GM12878 (cell line): ENCODE measurements around the gene CCDC88C. TPM values are rescaled to one million over a fixed set of nuclear protein-coding genes. Genes with fewer than 3 reads are reported as not detected.
A peak's percentile ranks its signal among the peaks of the same experiment; 100 is the strongest.

Source experiments
- BCLAF1 ChIP-seq: fragments of 450-650 bp; IDR thresholded peaks from 2 replicates; pipeline ENCODE4 v1.6.1; 2017; ENCODE audit warnings: antibody characterized with exemption, mild to moderate bottlenecking, moderate library complexity
- BHLHE40 ChIP-seq, 2 experiments: fragments of 450-650 bp in 1 of 2; IDR thresholded peaks; 2 replicates each; pipeline ENCODE4 v1.6.1; 2011 to 2017; ENCODE audit warnings: low read depth in 2 of 2, borderline replicate concordance in 1 of 2, improper control_type of control experiment in 1 of 2, low read length in 1 of 2, mild to moderate bottlenecking in 1 of 2
- EED ChIP-seq: sonication (generic); IDR thresholded peaks from 2 replicates; pipeline ENCODE4 v1.6.1; 2016; ENCODE audit warnings: antibody characterized with exemption, low read depth
- HDGF ChIP-seq: fragments of 450-650 bp; IDR thresholded peaks from 2 replicates; pipeline ENCODE4 v1.6.1; 2016; ENCODE audit warnings: antibody characterized with exemption
- KLF5 ChIP-seq: fragments of 450-650 bp; IDR thresholded peaks from 2 replicates; pipeline ENCODE4 v1.6.1; 2014; ENCODE audit warnings: mild to moderate bottlenecking; ENCODE audit not compliant: partially characterized antibody
- MEF2B ChIP-seq: fragments of 450-650 bp; IDR thresholded peaks from 2 replicates; pipeline ENCODE4 v1.6.1; 2018; ENCODE audit warnings: mild to moderate bottlenecking, moderate library complexity; ENCODE audit not compliant: partially characterized antibody, poor library complexity, severe bottlenecking
- NKRF ChIP-seq: fragments of 450-650 bp; conservative IDR thresholded peaks from 2 replicates; pipeline ENCODE4 v1.6.1; 2017; ENCODE audit warnings: mild to moderate bottlenecking, moderate library complexity
- NR2C1 ChIP-seq: fragments of 450-650 bp; IDR thresholded peaks from 2 replicates; pipeline ENCODE4 v1.6.1; 2017; ENCODE audit warnings: antibody characterized with exemption, mild to moderate bottlenecking, moderate library complexity
- POLR2AphosphoS5 ChIP-seq: IDR thresholded peaks from 2 replicates; pipeline ENCODE4 v1.6.1; 2011; ENCODE audit warnings: mild to moderate bottlenecking, low read length, inconsistent platforms
- POU2F2 ChIP-seq: IDR thresholded peaks from 3 replicates; pipeline ENCODE4 v1.6.1; 2011; ENCODE audit warnings: low read depth, mild to moderate bottlenecking, low read length, borderline replicate concordance
- RCOR1 ChIP-seq: conservative IDR thresholded peaks from 2 replicates; pipeline ENCODE4 v1.6.1; 2012; ENCODE audit warnings: low read depth, low read length, improper control_type of control experiment
- SP1 ChIP-seq: IDR thresholded peaks from one replicate; pipeline ENCODE4 v1.6.1; 2011; ENCODE audit warnings: low read depth, low read length
- TCF3 ChIP-seq: IDR thresholded peaks from 2 replicates; pipeline ENCODE4 v1.6.1; 2012; ENCODE audit warnings: low read depth, mild to moderate bottlenecking, low read length, borderline replicate concordance; ENCODE audit not compliant: insufficient read depth
- ZNF24 ChIP-seq: fragments of 450-650 bp; IDR thresholded peaks from 2 replicates; pipeline ENCODE4 v1.6.1; 2017; ENCODE audit warnings: antibody characterized with exemption, mild to moderate bottlenecking
- polyA plus RNA-seq, 11 experiments: library from polyadenylated mRNA; depleted of rRNA in 4 of 11; unstranded in 6 of 11; stranded (reverse) in 5 of 11; fragments of >200 nt; fragmentation: Nextera tagmentation in 4 of 11; fragmentation: Illumina TruSeq in 1 of 11; extraction: Ambion mirVana in 4 of 11; extraction: Trizol in 1 of 11; gene quantifications; 1 replicate in 1 of 11; 2 replicates in 10 of 11; pipeline versions ENCODE4 v1.2.1 to v1.2.3, GENCODE V29; 2011 to 2016; ENCODE audit warnings: inconsistent platforms in 2 of 11, missing spikeins in 2 of 11, low read depth in 1 of 11
- total RNA-seq, 4 experiments: library from RNA; depleted of rRNA in 3 of 4; stranded (reverse); fragments of >200 nt in 3 of 4; fragmentation: Illumina TruSeq in 1 of 4; extraction: Trizol in 1 of 4; gene quantifications; 2 replicates each; pipeline versions ENCODE4 v1.2.1 to v1.2.3, GENCODE V29; 2013 to 2021

The CCDC88C gene
- total and polyA plus RNA-seq, 10 of the 15 experiments (the other 5 are each of a cell fraction or from before 2014, with no cell fraction given) = 4.0 to 79.6 (median 36.6) TPM

- TF ChIP-seq BHLHE40 (IDR thresholded peaks at IDR 0.05; ENCODE audit: borderline replicate concordance in 1 of 2, low read depth in 2 of 2, low read length in 1 of 2) (no peak; a peak in 1 of 4 replicates), ZNF24 (no peak), NKRF (no peak), BCLAF1 (no peak), RCOR1 (no peak), HDGF (peak; percentile 45; the same call in 1 of the 2 replicates), NR2C1 (no peak), MEF2B (no peak), SP1 (no peak), TCF3 (0 out of 2 replicates have a peak, but pooled peaks have one; percentile 17), POU2F2 (0 out of 3 replicates have a peak, but pooled peaks have one; percentile 4), POLR2AphosphoS5 (peak; percentile 70), EED (no peak; the same call in 1 of the 2 replicates), KLF5 (no peak)
Observed at GRCh38 chr14:91372671-91373495, 44.7 kb downstream of the CCDC88C start (continued).
